SU-DHL-6 (cell line): ENCODE measurements around the gene LZIC.

Experiments used
- H2AFZ ChIP-seq: fragments of 200-600 bp; sonication (generic); 2 replicates; pipeline ENCODE4 v1.6.1; 2014; ENCODE audit warnings: low read depth, mild to moderate bottlenecking, moderate library complexity, mixed read lengths, antibody characterized with exemption, low read length; ENCODE audit not compliant: severe bottlenecking
- H3F3A ChIP-seq: fragments of 200-600 bp; shearing (Covaris generic); 2 replicates; pipeline ENCODE4 v1.6.0; 2016; ENCODE audit warnings: antibody characterized with exemption, mild to moderate bottlenecking; ENCODE audit not compliant: insufficient read depth
- H3K27ac ChIP-seq: fragments of 200-600 bp; sonication (generic); 2 replicates; pipeline ENCODE4 v1.5.1; 2016; ENCODE audit warnings: low read depth, mild to moderate bottlenecking, low read length, moderate library complexity, mixed read lengths
- H3K27me3 ChIP-seq: fragments of 200-600 bp; sonication (generic), shearing (Covaris generic); 2 replicates; pipeline ENCODE4 v1.6.0; 2014; ENCODE audit warnings: mild to moderate bottlenecking, low read length
- H3K36me3 ChIP-seq: fragments of 200-600 bp; sonication (generic); 2 replicates; pipeline ENCODE4 v1.6.1; 2014; ENCODE audit warnings: mild to moderate bottlenecking, low read length, mixed read lengths
- H3K4me2 ChIP-seq: fragments of 300-600, 200-600 bp; shearing (Covaris generic), sonication (generic); 2 replicates; pipeline ENCODE4 v1.6.0; 2014; ENCODE audit warnings: low read length, low read depth, mild to moderate bottlenecking; ENCODE audit not compliant: poor library complexity, severe bottlenecking
- H3K4me3 ChIP-seq: fragments of 200-600 bp; sonication (generic); 2 replicates; pipeline ENCODE4 v1.5.1; 2014; ENCODE audit warnings: antibody characterized with exemption, low read length, mild to moderate bottlenecking, mixed read lengths; ENCODE audit not compliant: insufficient read depth, poor library complexity, severe bottlenecking
- H3K79me2 ChIP-seq: fragments of 200-600 bp; sonication (generic); 2 replicates; pipeline ENCODE4 v1.6.1; 2014; ENCODE audit warnings: mild to moderate bottlenecking, low read length, moderate library complexity; ENCODE audit not compliant: insufficient read depth
- H3K9ac ChIP-seq: fragments of 200-600 bp; sonication (generic); 2 replicates; pipeline ENCODE4 v1.7.0; 2014; ENCODE audit warnings: mild to moderate bottlenecking, low read length
- H3K9me2 ChIP-seq: fragments of 200-600 bp; sonication (generic); replicated peaks from 2 replicates; pipeline ENCODE4 v1.6.1; 2014; ENCODE audit warnings: low read length; ENCODE audit not compliant: insufficient read depth
- H3K9me3 ChIP-seq: fragments of 200-600 bp; sonication (generic); 2 replicates; pipeline ENCODE4 v1.6.1; 2014; ENCODE audit warnings: low read length, mixed read lengths; ENCODE audit not compliant: insufficient read depth
- H4K20me1 ChIP-seq: fragments of 200-600 bp; sonication (generic); 2 replicates; pipeline ENCODE4 v1.6.1; 2014; ENCODE audit warnings: low read depth, mild to moderate bottlenecking, antibody characterized with exemption, low read length, moderate library complexity, mixed read lengths
- CTCF ChIP-seq: fragments of 200-600 bp; sonication (generic); IDR thresholded peaks from one replicate; pipeline ENCODE4 v1.5.1; 2017; ENCODE audit warnings: antibody characterized with exemption, mild to moderate bottlenecking, low read length, moderate library complexity; ENCODE audit not compliant: insufficient read depth, poor library complexity, severe bottlenecking
- EZH2phosphoT487 ChIP-seq: fragments of 200-600 bp; sonication (generic), shearing (Covaris generic); conservative IDR thresholded peaks from 2 replicates; pipeline ENCODE4 v1.6.1; 2018; ENCODE audit warnings: mild to moderate bottlenecking, antibody characterized with exemption, low read length, moderate library complexity, mixed read lengths

Gene LZIC

DNA sequence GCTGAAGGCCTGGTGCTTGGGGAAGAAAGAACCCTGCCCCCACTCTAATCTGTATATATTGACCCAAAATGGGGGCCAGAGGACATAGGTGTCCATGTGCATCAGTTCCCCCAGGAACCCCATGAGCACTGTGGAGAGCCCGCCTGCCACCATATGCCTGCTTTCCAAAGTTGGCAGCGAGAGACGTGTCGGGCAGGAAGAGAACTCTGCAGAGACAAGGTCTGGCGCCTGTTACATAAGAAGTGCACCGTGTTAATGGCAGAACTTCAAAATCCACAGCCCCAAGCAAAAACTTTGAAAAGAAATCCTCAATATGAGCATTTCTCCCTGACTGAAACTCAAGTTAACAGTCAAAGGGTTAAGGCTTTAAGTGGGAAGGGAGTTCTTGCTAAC lies 41.1 kb downstream of the LZIC start:
- no peaks in the 10 kb centered on the region for H3K27me3 ChIP-seq
- H2AFZ ChIP-seq = no peak overlapping the region
- H3K9me3 ChIP-seq = no peaks in the 10 kb centered on the region
- H3K9ac ChIP-seq = no peak overlapping the region
- TF ChIP-seq CTCF = no peak
- no peak for TF ChIP-seq EZH2phosphoT487
- H3K79me2 ChIP-seq = no peaks in the 10 kb centered on the region
- no peaks in the 10 kb centered on the region for H3F3A ChIP-seq
- H3K4me2 ChIP-seq = no peak overlapping the region
- no peaks in the 10 kb centered on the region for H3K9me2 ChIP-seq
- H3K36me3 ChIP-seq = no peaks in the 10 kb centered on the region
- no peak overlapping the region for H3K4me3 ChIP-seq
- no peaks in the 10 kb centered on the region for H4K20me1 ChIP-seq
- H3K27ac ChIP-seq = no peak overlapping the region

- no peak overlapping the region for H3K4me3 ChIP-seq
- H2AFZ ChIP-seq = no peak overlapping the region
- H3K9ac ChIP-seq = no peak overlapping the region
- no peak overlapping the region for H3K27ac ChIP-seq
- no peaks in the 10 kb centered on the region for H3K9me3 ChIP-seq
- no peaks in the 10 kb centered on the region for H3K36me3 ChIP-seq
- no peak overlapping the region for H3K4me2 ChIP-seq
- no peaks in the 10 kb centered on the region for H3K9me2 ChIP-seq
- H4K20me1 ChIP-seq = no peaks in the 10 kb centered on the region
- no peaks in the 10 kb centered on the region for H3K79me2 ChIP-seq
- TF ChIP-seq CTCF = no peak
- TF ChIP-seq EZH2phosphoT487 = no peak
- H3F3A ChIP-seq = no peaks in the 10 kb centered on the region
- H3K27me3 ChIP-seq = no peaks in the 10 kb centered on the region
Measured at GRCh38 chr1:9901148-9902059, 41.8 kb downstream of the LZIC start.

GRCh38 chr1:9900142-9901043 lies 42.8 kb downstream of the LZIC start:
- TF ChIP-seq CTCF = no peak
- TF ChIP-seq EZH2phosphoT487 = no peak

More at GRCh38 chr1:9900142-9901043, 42.8 kb downstream of the LZIC start:
- H3K9ac ChIP-seq = no peak overlapping the region
- H2AFZ ChIP-seq = no peak overlapping the region
- no peaks in the 10 kb centered on the region for H3K79me2 ChIP-seq
- no peaks in the 10 kb centered on the region for H4K20me1 ChIP-seq
- no peaks in the 10 kb centered on the region for H3K27me3 ChIP-seq
- no peak overlapping the region for H3K4me3 ChIP-seq
- no peaks in the 10 kb centered on the region for H3K9me2 ChIP-seq
- no peaks in the 10 kb centered on the region for H3F3A ChIP-seq
- H3K9me3 ChIP-seq = no peaks in the 10 kb centered on the region
- H3K27ac ChIP-seq = no peak overlapping the region
- no peak overlapping the region for H3K4me2 ChIP-seq
- H3K36me3 ChIP-seq = no peaks in the 10 kb centered on the region
